Mesendoderm (in vitro differentiated cells): Measurements from ENCODE around the gene SRSF6.
"Not testable (repeated sequence)": the region's sequence is repeated elsewhere in the genome, so short reads cannot be mapped to it uniquely, and the experiment has no call there.

ENCODE experiments used
- DNase-seq: peaks from one replicate; pipeline ENCODE4 v3.0.0; 2013
- H2AK5ac ChIP-seq: 2 replicates; pipeline ENCODE4 v1.6.1; 2013; ENCODE audit warnings: low read length, inconsistent platforms
- H2BK120ac ChIP-seq: 2 replicates; pipeline ENCODE4 v1.6.1; 2013; ENCODE audit warnings: low read depth, mild to moderate bottlenecking, low read length, moderate library complexity, mixed read lengths
- H2BK15ac ChIP-seq: replicated peaks from 2 replicates; pipeline ENCODE4 v1.6.1; 2013; ENCODE audit warnings: low read depth, mild to moderate bottlenecking, moderate library complexity
- H2BK5ac ChIP-seq: 2 replicates; pipeline ENCODE4 v1.6.1; 2013; ENCODE audit warnings: low read length, inconsistent platforms
- H3K18ac ChIP-seq: 2 replicates; pipeline ENCODE4 v1.6.1; 2013; ENCODE audit warnings: mild to moderate bottlenecking, low read length, mixed read lengths
- H3K23ac ChIP-seq: one replicate; pipeline ENCODE4 v1.6.1; 2013; ENCODE audit warnings: low read length
- H3K27ac ChIP-seq: 2 replicates; pipeline ENCODE4 v1.5.1; 2013; ENCODE audit warnings: low read depth, mild to moderate bottlenecking, inconsistent platforms, low read length, moderate library complexity
- H3K27me3 ChIP-seq: 2 replicates; pipeline ENCODE4 v1.6.1; 2013; ENCODE audit warnings: low read length, control low read depth, mild to moderate bottlenecking, inconsistent platforms; ENCODE audit not compliant: insufficient read depth, poor library complexity
- H3K36me3 ChIP-seq: 2 replicates; pipeline ENCODE4 v1.6.1; 2013; ENCODE audit warnings: low read length, inconsistent platforms; ENCODE audit not compliant: control insufficient read depth, insufficient read depth
- H3K4ac ChIP-seq: one replicate; pipeline ENCODE4 v1.6.1; 2013; ENCODE audit warnings: low read depth, mild to moderate bottlenecking, low read length, moderate library complexity
- H3K4me1 ChIP-seq: 2 replicates; pipeline ENCODE4 v1.6.1; 2013; ENCODE audit warnings: low read depth, low read length, inconsistent platforms; ENCODE audit not compliant: control insufficient read depth
- H3K4me2 ChIP-seq: 2 replicates; pipeline ENCODE4 v1.6.1; 2013; ENCODE audit warnings: low read length
- H3K4me3 ChIP-seq: 2 replicates; pipeline ENCODE4 v1.5.1; 2013; ENCODE audit warnings: mild to moderate bottlenecking, low read length
- H3K56ac ChIP-seq: one replicate; pipeline ENCODE4 v1.6.1; 2013; ENCODE audit warnings: low read length
- H3K79me1 ChIP-seq: 2 replicates; pipeline ENCODE4 v1.6.1; 2013; ENCODE audit warnings: low read length, inconsistent platforms
- H3K79me2 ChIP-seq: 2 replicates; pipeline ENCODE4 v1.6.1; 2013; ENCODE audit warnings: mild to moderate bottlenecking, low read length; ENCODE audit not compliant: control insufficient read depth, insufficient read depth
- H3K9ac ChIP-seq: 2 replicates; pipeline ENCODE4 v1.6.1; 2013; ENCODE audit warnings: low read length, inconsistent platforms
- H4K5ac ChIP-seq: one replicate; pipeline ENCODE4 v1.6.1; 2013; ENCODE audit warnings: low read length
- H4K8ac ChIP-seq: one replicate; pipeline ENCODE4 v1.6.1; 2013; ENCODE audit warnings: low read depth, mild to moderate bottlenecking, control low read depth, low read length, moderate library complexity
- WGBS: extraction: QIAGEN DNeasy Blood & Tissue Kit; methylation state at CpG from one replicate; pipeline ENCODE4 v1.1.7; 2013; ENCODE audit warnings: low lambda C conversion rate, missing lambda C conversion rate; ENCODE audit not compliant: insufficient coverage; ENCODE audit errors: extremely low coverage; 5-methylcytosine and 5-hydroxymethylcytosine counted together

SRSF6 gene

DNA sequence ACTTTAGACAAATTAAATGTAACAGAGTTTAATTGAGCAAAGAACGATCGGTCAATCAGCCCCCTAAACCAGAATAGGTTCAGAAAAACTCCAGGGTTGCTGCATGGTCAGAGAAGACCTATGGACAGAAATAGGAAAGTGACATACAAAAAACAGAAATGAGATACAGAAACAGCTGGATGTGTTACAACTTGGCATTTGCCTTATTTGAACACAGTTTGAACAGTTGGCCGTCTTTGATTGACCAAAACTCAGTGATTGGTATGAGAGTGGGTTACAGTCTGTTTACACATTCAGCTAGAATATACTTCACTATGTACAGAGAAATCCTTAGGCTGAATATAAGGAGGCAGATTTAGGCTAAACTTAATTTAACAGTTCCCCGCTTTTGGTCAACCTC is 19.9 kb downstream of the SRSF6 start:
- Histone ChIP-seq H2BK15ac (no peak overlapping the region), H3K36me3 (no peaks in the 10 kb centered on the region), H4K5ac (no peak overlapping the region), H3K79me2 (no peaks in the 10 kb centered on the region), H3K4me2 (no peak overlapping the region), H3K4me3 (no peak overlapping the region), H2BK120ac (no peak overlapping the region), H3K79me1 (no peaks in the 10 kb centered on the region), H3K27ac (no peak overlapping the region), H3K18ac (no peak overlapping the region), H3K4ac (no peak overlapping the region), H2AK5ac (no peak overlapping the region), H3K9ac (no peak overlapping the region), H4K8ac (no peak overlapping the region), H3K23ac (no peak overlapping the region), H2BK5ac (no peak overlapping the region), H3K4me1 (no peaks in the 10 kb centered on the region), H3K27me3 (no peaks in the 10 kb centered on the region), H3K56ac (no peak overlapping the region)
- no peak for DNase-seq
- WGBS = no CpG with 5 or more reads among the region's 4 CpGs

DNA sequence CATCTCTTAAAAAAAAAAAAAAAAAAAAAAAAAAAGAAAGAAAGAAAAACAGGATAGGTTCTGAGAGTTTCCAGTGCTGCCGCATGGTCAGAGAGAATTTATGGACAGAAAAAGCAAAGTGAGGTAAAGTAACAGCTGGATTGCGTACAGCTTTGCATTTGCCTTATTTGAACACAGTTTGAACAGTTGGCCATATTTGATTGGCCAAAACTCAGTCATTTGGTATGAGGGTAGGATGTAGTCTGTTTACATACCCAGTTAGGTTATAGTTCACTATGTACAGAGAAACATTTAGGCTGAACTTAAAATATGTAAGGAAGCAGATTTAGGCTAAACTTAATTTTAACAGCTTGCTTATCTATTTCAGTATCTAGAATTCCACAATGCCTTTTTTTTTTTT is 32.3 kb downstream of the SRSF6 start:
- Histone ChIP-seq H3K23ac (no peak overlapping the region), H4K5ac (no peak overlapping the region), H3K4me1 (no peaks in the 10 kb centered on the region), H3K27ac (no peak overlapping the region), H3K79me1 (no peaks in the 10 kb centered on the region), H3K9ac (no peak overlapping the region), H3K56ac (no peak overlapping the region), H2BK5ac (no peak overlapping the region), H3K4me2 (no peak overlapping the region), H3K18ac (no peak overlapping the region), H3K27me3 (no peaks in the 10 kb centered on the region), H3K4ac (no peak overlapping the region), H2BK120ac (no peak overlapping the region), H2AK5ac (no peak overlapping the region), H3K79me2 (no peaks in the 10 kb centered on the region), H3K4me3 (no peak overlapping the region), H3K36me3 (no peaks in the 10 kb centered on the region), H4K8ac (no peak overlapping the region), H2BK15ac (no peak overlapping the region)
- WGBS = no CpG with 5 or more reads among the region's 2 CpGs
- no peak for DNase-seq

DNA sequence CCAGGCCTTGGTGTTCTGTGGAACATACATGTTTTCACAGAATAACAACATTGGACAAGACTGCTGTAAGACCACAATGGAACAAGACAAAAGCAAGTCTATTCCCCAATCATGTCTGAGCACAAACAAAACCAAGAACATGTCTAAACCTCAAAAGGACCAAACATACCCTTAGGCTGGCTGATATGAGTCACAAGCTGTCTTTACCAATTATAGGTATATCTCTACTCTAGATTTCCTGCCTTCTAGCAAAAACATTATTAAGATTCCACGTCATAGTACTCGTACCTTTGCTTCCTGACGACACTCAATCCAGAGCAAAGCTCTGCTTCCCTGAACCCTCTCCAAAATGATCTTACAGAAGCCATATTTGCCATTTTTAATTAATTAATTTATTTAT is 34.4 kb downstream of the SRSF6 start:
- H2BK15ac ChIP-seq = no peak overlapping the region
- no peak overlapping the region for H3K9ac ChIP-seq
- H3K4me3 ChIP-seq = no peak overlapping the region
- DNase-seq = no peak
- no peaks in the 10 kb centered on the region for H3K79me1 ChIP-seq
- no peak overlapping the region for H3K4ac ChIP-seq
- no peaks in the 10 kb centered on the region for H3K36me3 ChIP-seq
- no peak overlapping the region for H3K27ac ChIP-seq
- H3K79me2 ChIP-seq = no peaks in the 10 kb centered on the region
- no peak overlapping the region for H3K56ac ChIP-seq
- H3K18ac ChIP-seq = no peak overlapping the region
- H3K27me3 ChIP-seq = no peaks in the 10 kb centered on the region
- no peaks in the 10 kb centered on the region for H3K4me1 ChIP-seq
- H4K8ac ChIP-seq = no peak overlapping the region
- no peak overlapping the region for H2AK5ac ChIP-seq
- no peak overlapping the region for H3K4me2 ChIP-seq
- no peak overlapping the region for H3K23ac ChIP-seq
- WGBS = no CpG with 5 or more reads among the region's 3 CpGs
- H4K5ac ChIP-seq = no peak overlapping the region
- no peak overlapping the region for H2BK5ac ChIP-seq
- no peak overlapping the region for H2BK120ac ChIP-seq

DNA sequence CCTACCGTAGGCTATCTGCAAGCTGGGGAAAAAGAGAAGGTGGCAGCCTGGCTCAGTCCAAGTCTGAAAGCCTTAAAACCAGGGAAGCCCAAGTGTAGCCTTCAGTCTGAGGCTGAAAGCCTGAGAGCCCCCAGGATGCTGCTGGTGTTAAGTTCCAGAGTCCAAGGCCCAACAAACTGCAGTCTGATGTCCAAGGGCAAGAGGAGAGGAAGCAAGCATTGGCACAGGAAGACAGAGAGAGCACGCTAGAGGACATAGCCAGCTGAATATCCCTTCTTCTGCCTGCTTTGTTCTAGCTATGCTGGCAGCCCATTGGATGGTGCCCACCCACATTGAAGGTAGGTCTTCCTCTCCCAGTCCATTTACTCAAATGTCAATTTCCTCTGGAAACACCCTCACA is 37.7 kb downstream of the SRSF6 start:
- Histone ChIP-seq H3K4me3 (no peak overlapping the region), H2BK5ac (no peak overlapping the region), H3K4me2 (no peak overlapping the region), H3K9ac (no peak overlapping the region), H2AK5ac (no peak overlapping the region), H3K36me3 (no peaks in the 10 kb centered on the region), H3K79me2 (no peaks in the 10 kb centered on the region), H3K27me3 (no peaks in the 10 kb centered on the region), H3K18ac (no peak overlapping the region), H3K4ac (no peak overlapping the region), H2BK120ac (no peak overlapping the region), H2BK15ac (no peak overlapping the region), H3K79me1 (no peaks in the 10 kb centered on the region), H4K5ac (no peak overlapping the region), H3K27ac (no peak overlapping the region), H3K23ac (no peak overlapping the region), H4K8ac (no peak overlapping the region), H3K4me1 (no peaks in the 10 kb centered on the region), H3K56ac (no peak overlapping the region)
- DNase-seq = no peak
- no CpG with 5 or more reads among the region's 2 CpGs for WGBS

DNA sequence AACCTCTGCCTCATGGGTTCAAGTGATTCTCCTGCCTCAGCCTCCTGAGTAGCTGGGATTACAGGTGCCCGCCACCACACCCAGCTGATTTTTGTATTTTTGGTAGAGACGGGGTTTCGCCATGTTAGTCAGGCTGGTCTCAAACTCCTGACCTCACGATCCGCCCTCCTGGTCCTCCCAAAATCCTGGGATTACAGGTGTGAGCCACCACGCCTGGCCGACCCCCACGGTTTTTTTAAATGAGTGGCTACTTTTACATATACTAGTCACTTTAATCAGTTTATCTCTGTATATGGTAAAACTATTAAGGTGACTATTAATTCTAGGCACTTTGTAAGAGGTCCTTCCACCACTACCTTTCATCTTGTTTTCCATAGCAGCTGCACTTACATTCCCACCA is 44.3 kb downstream of the SRSF6 start:
- H4K8ac ChIP-seq, H3K4me3 ChIP-seq, H3K27me3 ChIP-seq, H2BK15ac ChIP-seq, H3K4me1 ChIP-seq, DNase-seq, H3K9ac ChIP-seq, H3K79me1 ChIP-seq, H3K23ac ChIP-seq, H3K4ac ChIP-seq, H3K4me2 ChIP-seq, H2BK5ac ChIP-seq, H3K36me3 ChIP-seq, H4K5ac ChIP-seq, H3K27ac ChIP-seq, H3K79me2 ChIP-seq, H3K56ac ChIP-seq, H2BK120ac ChIP-seq, H3K18ac ChIP-seq, H2AK5ac ChIP-seq: not testable (repeated sequence)
- WGBS = no CpG with 5 or more reads among the region's 8 CpGs

DNA sequence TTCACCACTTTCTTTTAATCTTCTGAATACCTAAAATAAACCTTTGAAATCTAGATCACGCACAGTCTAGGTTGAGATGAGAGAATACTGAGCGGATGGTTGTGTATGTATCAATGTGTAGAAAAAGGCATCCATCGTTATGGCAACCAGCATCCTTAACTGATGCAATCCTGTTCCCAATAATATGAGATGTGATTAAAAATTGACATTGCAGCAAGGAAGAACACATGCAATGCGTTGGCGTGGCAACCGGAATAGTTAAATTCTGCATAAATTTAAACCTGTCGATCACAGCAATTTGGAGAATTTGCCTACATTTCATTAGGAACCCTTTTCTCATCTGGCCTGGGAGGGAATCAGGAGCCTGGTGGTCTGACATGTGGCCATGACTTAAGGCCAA is 48.5 kb downstream of the SRSF6 start:
- H3K4ac ChIP-seq = no peak overlapping the region
- no peaks in the 10 kb centered on the region for H3K36me3 ChIP-seq
- H4K8ac ChIP-seq = no peak overlapping the region
- H2BK120ac ChIP-seq = no peak overlapping the region
- no peak overlapping the region for H2BK5ac ChIP-seq
- no peaks in the 10 kb centered on the region for H3K27me3 ChIP-seq
- H3K27ac ChIP-seq = no peak overlapping the region
- H3K4me1 ChIP-seq = peaks cover 5% of the 10 kb centered on the region
- no peak overlapping the region for H3K56ac ChIP-seq
- no peak overlapping the region for H2BK15ac ChIP-seq
- no peaks in the 10 kb centered on the region for H3K79me1 ChIP-seq
- no CpG with 5 or more reads among the region's 7 CpGs for WGBS
- no peak overlapping the region for H2AK5ac ChIP-seq
- no peak overlapping the region for H3K4me3 ChIP-seq
- H3K23ac ChIP-seq = no peak overlapping the region
- H3K9ac ChIP-seq = no peak overlapping the region
- no peak overlapping the region for H4K5ac ChIP-seq
- no peaks in the 10 kb centered on the region for H3K79me2 ChIP-seq
- DNase-seq = no peak
- H3K4me2 ChIP-seq = no peak overlapping the region
- H3K18ac ChIP-seq = no peak overlapping the region
